Measurements from ENCODE around the gene CNTNAP2.

The CNTNAP2 gene

DNA sequence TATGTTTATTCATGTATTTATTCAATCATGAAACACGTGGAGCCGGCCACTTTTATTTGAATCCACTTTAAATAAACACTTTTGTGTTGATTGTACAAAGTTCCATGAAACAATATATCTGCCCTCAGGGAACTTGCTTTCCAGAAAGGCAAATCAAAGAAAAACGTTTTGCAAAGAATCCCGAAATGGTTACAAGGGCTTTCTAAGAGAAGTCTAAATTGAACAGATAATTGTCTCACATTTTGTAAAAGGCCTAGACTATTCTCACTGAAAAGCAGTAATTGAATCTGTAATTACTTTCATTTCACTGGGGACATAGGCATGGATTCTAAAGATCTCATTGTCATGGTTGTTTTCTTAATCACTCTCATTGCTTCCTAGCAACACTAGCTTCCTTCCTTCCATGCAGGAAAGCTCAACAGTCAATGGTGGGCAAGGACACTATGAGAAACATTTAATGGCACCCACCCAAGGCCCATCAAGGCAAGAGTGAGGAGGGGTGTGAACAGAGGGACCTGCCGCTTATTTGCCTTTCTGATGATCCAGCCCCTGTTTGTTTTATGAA lies 1851.5 kb downstream of the CNTNAP2 start:
- H4K20me1 ChIP-seq, result no peaks in the 10 kb centered on the region
- no peak overlapping the region for H3K4me3 ChIP-seq
- peaks cover 0 to 20% (median 0%) of the 10 kb centered on the region in 10 experiments; a peak in 4 of 20 replicates for H3K4me1 ChIP-seq
- H3K4me2 ChIP-seq, result no peak overlapping the region
- H3K9me3 ChIP-seq (replicated peaks in 1 of 11), result no peaks in the 10 kb centered on the region
- no peaks in the 10 kb centered on the region for H3K36me3 ChIP-seq
- TF ChIP-seq Cebpa-rat (IDR thresholded peaks at IDR 0.05), result no peak
- H3K9ac ChIP-seq, result no peak overlapping the region
- no peaks in the 10 kb centered on the region for H3K27me3 ChIP-seq
- no peak overlapping the region for H3K27ac ChIP-seq

DNA sequence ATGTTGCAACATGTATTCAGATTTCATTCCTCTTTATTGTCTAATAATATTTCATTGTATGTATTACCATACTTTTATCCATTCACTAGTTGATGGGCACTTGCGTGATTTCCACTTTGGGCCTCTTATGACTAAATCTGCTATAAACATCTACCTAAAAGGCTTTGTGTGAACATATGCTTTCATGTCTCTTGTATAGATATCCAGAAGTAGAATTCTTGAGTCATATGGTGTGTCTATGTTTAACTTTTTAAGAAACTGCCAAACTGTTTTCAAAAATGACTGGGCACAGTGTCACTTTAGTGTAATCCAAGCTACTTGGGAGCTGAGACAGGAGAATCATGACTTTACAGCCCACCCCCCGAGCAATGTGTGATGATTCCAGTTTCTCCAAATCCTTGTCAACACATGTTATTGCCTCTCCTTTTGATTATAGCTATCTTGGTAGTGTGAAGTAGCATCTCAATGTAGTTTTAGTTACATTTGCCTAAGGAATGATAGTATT lies 1855.1 kb downstream of the CNTNAP2 start:
- no peak for TF ChIP-seq Cebpa-rat (IDR thresholded peaks at IDR 0.05)
- Histone ChIP-seq H3K27me3 (no peaks in the 10 kb centered on the region), H3K9me3 (replicated peaks in 1 of 11) (no peaks in the 10 kb centered on the region), H3K4me1 (peaks cover 0 to 20% (median 0%) of the 10 kb centered on the region in 10 experiments; a peak in 4 of 20 replicates), H3K9ac (no peak overlapping the region), H3K4me2 (peak overlapping the region in 2 of 11 experiments; percentile 20 to 35; a peak in 2 of 22 replicates), H3K27ac (peak overlapping the region in 2 of 11 experiments; percentile 38 to 53; a peak in 2 of 22 replicates), H4K20me1 (no peaks in the 10 kb centered on the region), H3K4me3 (no peak overlapping the region), H3K36me3 (no peaks in the 10 kb centered on the region)

- no peak overlapping the region; a peak in 1 of 22 replicates for H3K4me2 ChIP-seq
- H3K4me3 ChIP-seq, result no peak overlapping the region
- 0 out of 20 replicates have a peak, but pooled peaks cover 0 to 7% (median 0%) of the 10 kb centered on the region in 10 experiments for H3K4me1 ChIP-seq
- H3K9ac ChIP-seq, result no peak overlapping the region
- H3K27ac ChIP-seq, result no peak overlapping the region
- H3K27me3 ChIP-seq, result no peaks in the 10 kb centered on the region
- no peak for TF ChIP-seq Cebpa-rat (IDR thresholded peaks at IDR 0.05)
- no peaks in the 10 kb centered on the region for H4K20me1 ChIP-seq
- H3K36me3 ChIP-seq, result no peaks in the 10 kb centered on the region
- no peaks in the 10 kb centered on the region for H3K9me3 ChIP-seq (replicated peaks in 1 of 11)
Observed at GRCh38 chr7:147978201-147978600, 1861.6 kb downstream of the CNTNAP2 start.

GRCh38 chr7:147978651-147979050 lies 1862.0 kb downstream of the CNTNAP2 start:
- H3K9me3 ChIP-seq (replicated peaks in 1 of 11), result peaks cover 0 to 2% (median 0%) of the 10 kb centered on the region in 11 experiments; a peak in 2 of 22 replicates
- H3K27me3 ChIP-seq, result no peaks in the 10 kb centered on the region
- no peak for TF ChIP-seq Cebpa-rat (IDR thresholded peaks at IDR 0.05)
- H3K36me3 ChIP-seq, result no peaks in the 10 kb centered on the region
- H3K27ac ChIP-seq, result no peak overlapping the region
- H3K9ac ChIP-seq, result no peak overlapping the region
- H3K4me3 ChIP-seq, result no peak overlapping the region
- no peak overlapping the region; a peak in 1 of 22 replicates for H3K4me2 ChIP-seq
- 0 out of 20 replicates have a peak, but pooled peaks cover 0 to 7% (median 0%) of the 10 kb centered on the region in 10 experiments for H3K4me1 ChIP-seq
- no peaks in the 10 kb centered on the region for H4K20me1 ChIP-seq

DNA sequence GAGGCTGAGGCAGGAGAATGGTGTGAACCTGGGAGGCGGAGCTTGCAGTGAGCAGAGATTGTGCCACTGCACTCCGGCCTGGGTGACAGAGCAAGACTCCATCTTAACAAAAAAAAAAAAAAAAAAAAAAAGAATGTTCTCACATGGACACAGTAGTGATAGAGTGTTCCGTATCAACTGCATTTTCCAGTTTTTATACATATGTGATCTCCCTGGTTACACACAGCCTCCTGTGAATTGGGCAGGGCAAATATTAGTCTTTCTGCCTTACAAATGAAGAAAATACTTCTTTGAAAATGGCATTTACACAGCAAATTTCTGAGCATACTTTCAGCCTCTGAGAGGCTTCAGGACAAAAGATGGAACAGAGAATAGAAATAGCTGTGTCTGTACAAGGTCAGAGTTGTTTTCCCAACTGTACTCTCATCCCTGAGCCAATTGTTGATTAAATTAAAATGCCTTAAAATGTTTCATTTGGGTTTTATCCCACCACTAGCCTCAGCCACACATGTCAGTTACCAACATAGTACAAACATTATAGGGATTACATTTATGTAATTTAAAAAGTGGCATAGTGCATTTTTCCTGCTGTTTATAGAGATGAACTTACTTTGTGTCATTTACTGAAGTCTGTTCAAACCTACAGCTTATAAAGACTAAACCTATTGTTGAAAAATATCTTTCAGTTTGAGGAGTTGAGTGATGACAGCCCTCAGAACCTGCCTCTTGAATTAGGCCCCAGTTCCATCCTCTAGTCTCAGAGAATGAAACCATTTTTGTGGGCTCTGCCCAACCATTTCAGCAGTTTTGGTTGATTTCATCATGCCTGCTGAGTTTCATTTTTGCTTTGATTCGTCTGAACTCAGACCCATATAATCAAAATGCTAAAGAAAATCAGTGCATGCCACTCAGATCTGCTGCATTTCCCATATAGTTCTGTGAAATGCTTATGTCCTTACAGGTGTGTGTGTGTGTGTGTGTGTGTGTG lies 1864.5 kb downstream of the CNTNAP2 start:
- H3K4me3 ChIP-seq, result no peak overlapping the region
- no peaks in the 10 kb centered on the region for H3K27me3 ChIP-seq
- H3K9me3 ChIP-seq (replicated peaks in 1 of 11), result peaks cover 0 to 11% (median 0%) of the 10 kb centered on the region in 11 experiments; a peak in 3 of 22 replicates
- no peak overlapping the region for H3K27ac ChIP-seq
- 0 out of 22 replicates have a peak, but pooled peaks of 1 of the 11 experiments have one; percentile 16 for TF ChIP-seq Cebpa-rat (IDR thresholded peaks at IDR 0.05)
- H3K4me2 ChIP-seq, result peak overlapping the region in 3 of 11 experiments; percentile 6 to 25 (median 21); a peak in 2 of 22 replicates
- H3K36me3 ChIP-seq, result no peaks in the 10 kb centered on the region
- 0 out of 20 replicates have a peak, but pooled peaks cover 0 to 7% (median 0%) of the 10 kb centered on the region in 10 experiments for H3K4me1 ChIP-seq
- H4K20me1 ChIP-seq, result no peaks in the 10 kb centered on the region
- H3K9ac ChIP-seq, result no peak overlapping the region

DNA sequence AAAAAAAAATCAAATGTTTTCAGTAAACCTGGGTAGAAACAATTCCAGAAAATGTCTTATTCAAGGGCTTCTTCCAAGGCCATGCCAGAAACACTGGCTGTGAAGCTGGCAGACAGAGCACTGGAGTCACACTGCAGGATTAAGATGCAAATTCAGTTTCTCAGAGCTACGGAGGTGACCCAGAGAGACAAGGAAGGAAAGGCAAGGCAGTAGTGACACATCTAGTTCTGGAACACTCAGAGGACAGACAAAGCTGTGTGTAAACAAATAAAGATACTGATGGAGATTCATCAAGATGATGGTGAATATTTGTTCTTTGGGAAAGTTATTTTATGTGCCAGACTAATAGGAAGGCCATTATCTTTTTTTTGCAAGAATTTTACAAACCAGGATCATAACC lies 1865.7 kb downstream of the CNTNAP2 start:
- no peaks in the 10 kb centered on the region for H4K20me1 ChIP-seq
- 0 out of 20 replicates have a peak, but pooled peaks cover 0 to 7% (median 0%) of the 10 kb centered on the region in 10 experiments for H3K4me1 ChIP-seq
- no peaks in the 10 kb centered on the region for H3K36me3 ChIP-seq
- no peak overlapping the region for H3K4me3 ChIP-seq
- no peak for TF ChIP-seq Cebpa-rat (IDR thresholded peaks at IDR 0.05)
- H3K27ac ChIP-seq, result no peak overlapping the region
- H3K9me3 ChIP-seq (replicated peaks in 1 of 11), result peaks cover 0 to 11% (median 0%) of the 10 kb centered on the region in 11 experiments; a peak in 3 of 22 replicates
- H3K27me3 ChIP-seq, result no peaks in the 10 kb centered on the region
- H3K4me2 ChIP-seq, result no peak overlapping the region
- no peak overlapping the region for H3K9ac ChIP-seq

DNA sequence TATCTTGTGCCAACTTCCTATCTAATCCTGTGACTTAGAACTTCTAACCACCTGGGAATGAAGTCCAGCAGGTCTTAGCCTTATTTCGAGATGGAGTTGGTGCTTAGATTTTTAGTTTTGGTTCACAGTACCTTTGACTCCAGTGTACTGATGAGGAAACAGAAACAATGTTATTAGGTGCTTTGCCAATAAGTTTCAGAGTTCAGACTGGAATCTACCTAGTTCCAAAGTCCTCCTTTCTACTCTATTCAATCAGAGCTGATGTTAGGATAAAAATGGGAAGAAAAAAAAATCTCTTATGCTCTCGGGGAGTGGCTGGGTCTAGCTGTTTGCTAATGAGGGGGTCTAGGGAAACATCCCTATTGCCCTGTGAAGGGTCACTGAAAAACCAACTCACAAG lies 1867.7 kb downstream of the CNTNAP2 start:
- H3K4me3 ChIP-seq, result no peak overlapping the region
- no peak for TF ChIP-seq Cebpa-rat (IDR thresholded peaks at IDR 0.05)
- no peak overlapping the region for H3K4me2 ChIP-seq
- H3K27ac ChIP-seq, result no peak overlapping the region
- H4K20me1 ChIP-seq, result no peaks in the 10 kb centered on the region
- no peak overlapping the region for H3K9ac ChIP-seq
- no peaks in the 10 kb centered on the region for H3K36me3 ChIP-seq
- no peaks in the 10 kb centered on the region for H3K27me3 ChIP-seq
- H3K4me1 ChIP-seq, result 0 out of 20 replicates have a peak, but pooled peaks cover 0 to 7% (median 0%) of the 10 kb centered on the region in 10 experiments
- peaks cover 0 to 11% (median 0%) of the 10 kb centered on the region in 11 experiments; a peak in 4 of 22 replicates for H3K9me3 ChIP-seq (replicated peaks in 1 of 11)

DNA sequence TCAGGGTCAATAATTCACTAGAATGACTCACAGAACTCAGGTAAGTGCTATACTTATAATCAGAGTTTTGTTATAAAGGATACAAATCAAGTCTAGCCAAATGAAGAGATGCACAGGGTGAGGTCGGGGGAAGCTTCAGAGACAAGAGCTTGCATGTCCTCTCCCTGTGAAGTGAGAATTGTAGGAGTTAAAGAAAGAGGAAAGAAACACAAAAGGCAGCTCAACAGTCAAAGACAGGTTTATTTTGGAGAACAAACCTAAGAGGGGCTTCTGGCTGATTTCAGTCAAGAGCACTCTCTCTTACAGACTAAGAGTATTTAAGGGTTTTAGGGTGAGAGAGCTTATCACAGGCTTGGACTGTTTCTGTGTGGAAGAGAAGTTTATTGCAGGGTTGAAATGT lies 1873.5 kb downstream of the CNTNAP2 start:
- no peak for TF ChIP-seq Cebpa-rat (IDR thresholded peaks at IDR 0.05)
- no peak overlapping the region for H3K9ac ChIP-seq
- no peaks in the 10 kb centered on the region for H3K36me3 ChIP-seq

GRCh38 chr7:147990942-147991341 lies 1874.3 kb downstream of the CNTNAP2 start:
- Histone ChIP-seq H3K4me2 (no peak overlapping the region), H3K9ac (no peak overlapping the region), H3K9me3 (replicated peaks in 1 of 11) (peaks cover 0 to 19% (median 6%) of the 10 kb centered on the region in 11 experiments; a peak in 10 of 22 replicates), H3K27ac (no peak overlapping the region), H3K36me3 (no peaks in the 10 kb centered on the region), H3K4me3 (no peak overlapping the region), H4K20me1 (no peaks in the 10 kb centered on the region), H3K4me1 (peaks cover 0 to 9% (median 0%) of the 10 kb centered on the region in 10 experiments; a peak in 2 of 20 replicates), H3K27me3 (no peaks in the 10 kb centered on the region)
- TF ChIP-seq Cebpa-rat (IDR thresholded peaks at IDR 0.05), result no peak

More for the DNA sequence above, 1873.5 kb downstream of the CNTNAP2 start:
- H3K27ac ChIP-seq, result no peak overlapping the region
- H3K9me3 ChIP-seq (replicated peaks in 1 of 11), result peaks cover 0 to 14% (median 7%) of the 10 kb centered on the region in 11 experiments; a peak in 10 of 22 replicates
- no peaks in the 10 kb centered on the region for H3K27me3 ChIP-seq
- no peaks in the 10 kb centered on the region for H4K20me1 ChIP-seq
- H3K4me3 ChIP-seq, result no peak overlapping the region
- no peak overlapping the region for H3K4me2 ChIP-seq
- H3K4me1 ChIP-seq, result peaks cover 0 to 8% (median 0%) of the 10 kb centered on the region in 10 experiments; a peak in 2 of 20 replicates

Measured in BLaER1 treated with 17β-estradiol and CSF1 and Interleukin-3, amounts not matched to agents 10 nM and 100 nM (cell line).